GM18858 (cell line): Measurements from ENCODE around the gene LSM14B.

Experiments used
- ATAC-seq: cut with Tn5 transposase; IDR thresholded peaks from one replicate; pipeline ENCODE4 v1.9.1; 2021; ENCODE audit not compliant: unreplicated experiment

The LSM14B gene

GRCh38 chr20:62131560-62132320 is 9.5 kb downstream of the LSM14B start:
- ATAC-seq = no peak

GRCh38 chr20:62132421-62132820 is 10.1 kb downstream of the LSM14B start:
- no peak for ATAC-seq

GRCh38 chr20:62133051-62133845 is 11.0 kb downstream of the LSM14B start:
- no peak for ATAC-seq

- ATAC-seq = no peak
These were observed 11.6 kb downstream of the LSM14B start for GRCh38 chr20:62133864-62134263.

GRCh38 chr20:62134735-62135231 is 12.5 kb downstream of the LSM14B start:
- no peak for ATAC-seq

- no peak for ATAC-seq
These were observed 13.4 kb downstream of the LSM14B start for GRCh38 chr20:62135573-62136266.

GRCh38 chr20:62136283-62137091 is 14.2 kb downstream of the LSM14B start:
- ATAC-seq = no peak

GRCh38 chr20:62137092-62137384 is 14.8 kb downstream of the LSM14B start:
- no peak for ATAC-seq

GRCh38 chr20:62137478-62138203 is 15.4 kb downstream of the LSM14B start:
- no peak for ATAC-seq

GRCh38 chr20:62138204-62138543 is 15.9 kb downstream of the LSM14B start:
- ATAC-seq = no peak

- ATAC-seq = no peak
These were observed 16.6 kb downstream of the LSM14B start for GRCh38 chr20:62138912-62139311.

- no peak for ATAC-seq
These were observed 17.4 kb downstream of the LSM14B start for GRCh38 chr20:62139636-62140035.

- no peak for ATAC-seq
These were observed 18.7 kb downstream of the LSM14B start for GRCh38 chr20:62141043-62141396.

- ATAC-seq = no peak
These were observed 19.3 kb downstream of the LSM14B start for GRCh38 chr20:62141397-62142251.

GRCh38 chr20:62142252-62143080 is 20.2 kb downstream of the LSM14B start:
- ATAC-seq = no peak

GRCh38 chr20:62143081-62143956 is 21.0 kb downstream of the LSM14B start, which contains the start of the genes PSMA7 and SS18L1:
TSS of gene PSMA7 (minus strand) at chr20:62143394. CDS start at chr20:62143303, 91 bp downstream.
TSS of gene SS18L1 (plus strand) at chr20:62143769. CDS start at chr20:62143821, 52 bp downstream.
- peak; percentile 54 for ATAC-seq
